WTC11 (cell line): ENCODE measurements around the gene STK39. TPM values are rescaled to one million over a fixed set of nuclear protein-coding genes. Genes with fewer than 3 reads are reported as not detected.

ENCODE experiments used
- ATAC-seq: fragments of 200-7000 bp; cut with Tn5 transposase; 2 replicates; pipeline ENCODE4 v1.10.0; 2021; ENCODE audit warnings: mild to moderate bottlenecking, moderate library complexity
- CTCF ChIA-PET: fragments of 300-600 bp; sonication (Branson Sonifier 250); formaldehyde crosslinking; loops from one replicate; lab custom pipeline; 2021; ENCODE audit warnings: antibody characterized with exemption; lab: Charles Lee
- POLR2A ChIA-PET: fragments of 350-600 bp; sonication (Branson Sonifier 250); formaldehyde crosslinking; loops from one replicate; lab custom pipeline; 2021; ENCODE audit warnings: antibody characterized with exemption; lab: Charles Lee
- DNase-seq: peaks from one replicate; pipeline ENCODE4 v3.0.0; 2021; ENCODE audit warnings: low spot score
- H3K27ac Mint-ChIP-seq: 2 replicates; pipeline ENCODE4 v1.8.0; 2021; ENCODE audit warnings: mixed read lengths
- H3K27me3 Mint-ChIP-seq: 2 replicates; pipeline ENCODE4 v1.8.0; 2021; ENCODE audit warnings: low read depth, mild to moderate bottlenecking, moderate library complexity, mixed read lengths
- H3K36me3 Mint-ChIP-seq: 2 replicates; pipeline ENCODE4 v1.8.0; 2021; ENCODE audit warnings: mixed read lengths
- H3K4me1 Mint-ChIP-seq: 2 replicates; pipeline ENCODE4 v1.8.0; 2022; ENCODE audit warnings: mixed read lengths
- H3K4me3 Mint-ChIP-seq: 2 replicates; pipeline ENCODE4 v1.8.0; 2021; ENCODE audit warnings: mild to moderate bottlenecking, moderate library complexity, mixed read lengths
- H3K9me3 Mint-ChIP-seq: 2 replicates; pipeline ENCODE4 v1.8.0; 2021; ENCODE audit warnings: mixed read lengths
- CREB1 ChIP-seq: sonication (generic); formaldehyde crosslinking; IDR thresholded peaks from 2 replicates; pipeline ENCODE4 v1.8.0; 2023; ENCODE audit warnings: mild to moderate bottlenecking, missing genetic modification reagents
- EMX1 ChIP-seq: fragments of 250-450 bp; sonication (Bioruptor Pico); IDR thresholded peaks from 2 replicates; pipeline ENCODE4 v1.8.0; 2021; ENCODE audit warnings: mild to moderate bottlenecking
- HMGA2 ChIP-seq: fragments of 250-450 bp; sonication (Bioruptor Pico); IDR thresholded peaks from 2 replicates; pipeline ENCODE4 v1.4.0; 2021; ENCODE audit warnings: mild to moderate bottlenecking, moderate library complexity
- IRF2 ChIP-seq: sonication (generic); formaldehyde crosslinking; IDR thresholded peaks from 2 replicates; pipeline ENCODE4 v1.8.0; 2022; ENCODE audit warnings: low read depth, missing genetic modification reagents, borderline replicate concordance
- KAT7 ChIP-seq: sonication (generic); formaldehyde crosslinking; IDR thresholded peaks from 2 replicates; pipeline ENCODE4 v1.8.1; 2023; ENCODE audit warnings: missing genetic modification reagents, mild to moderate bottlenecking, borderline replicate concordance
- MXD4 ChIP-seq: fragments of 250-450 bp; sonication (Bioruptor Pico); IDR thresholded peaks from 2 replicates; pipeline ENCODE4 v1.8.0; 2021; ENCODE audit warnings: mild to moderate bottlenecking, moderate library complexity, borderline replicate concordance
- NFYB ChIP-seq: sonication (generic); formaldehyde crosslinking; conservative IDR thresholded peaks from 2 replicates; pipeline ENCODE4 v1.8.0; 2022; ENCODE audit warnings: low read depth, missing genetic modification reagents
- NR3C1 ChIP-seq: sonication (generic); formaldehyde crosslinking; conservative IDR thresholded peaks from 2 replicates; pipeline ENCODE4 v1.8.1; 2023; ENCODE audit warnings: low read depth, mild to moderate bottlenecking, missing genetic modification reagents
- PRRX2 ChIP-seq: fragments of 250-450 bp; sonication (Bioruptor Pico); IDR thresholded peaks from 2 replicates; pipeline ENCODE4 v1.8.0; 2021; ENCODE audit warnings: mild to moderate bottlenecking
- SOX15 ChIP-seq: fragments of 250-450 bp; sonication (Bioruptor Pico); IDR thresholded peaks from 2 replicates; pipeline ENCODE4 v1.9.0; 2021; ENCODE audit warnings: mild to moderate bottlenecking
- TEAD4 ChIP-seq: sonication (generic); formaldehyde crosslinking; IDR thresholded peaks from 2 replicates; pipeline ENCODE4 v1.8.0; 2022; ENCODE audit warnings: mild to moderate bottlenecking, missing genetic modification reagents
- ZNF219 ChIP-seq: sonication (generic); formaldehyde crosslinking; IDR thresholded peaks from 2 replicates; pipeline ENCODE4 v1.8.0; 2023; ENCODE audit warnings: missing genetic modification reagents, mild to moderate bottlenecking, borderline replicate concordance
- ZNF317 ChIP-seq: sonication (generic); formaldehyde crosslinking; IDR thresholded peaks from 2 replicates; pipeline ENCODE4 v1.8.1; 2023; ENCODE audit warnings: low read depth, mild to moderate bottlenecking, moderate library complexity, missing genetic modification reagents, borderline replicate concordance
- total RNA-seq: library from RNA; stranded (reverse); gene quantifications from 3 replicates; pipeline ENCODE4 v1.2.3, GENCODE V29; 2021
- TF ChIP-seq, protein P1 (sequence below): sonication (generic); formaldehyde crosslinking; IDR thresholded peaks from 2 replicates; pipeline ENCODE4 v1.8.0; 2023; ENCODE audit warnings: mild to moderate bottlenecking, missing genetic modification reagents
- TF ChIP-seq, protein P2 (sequence below): sonication (generic); formaldehyde crosslinking; IDR thresholded peaks from 2 replicates; pipeline ENCODE4 v1.8.1; 2022; ENCODE audit warnings: missing genetic modification reagents, borderline replicate concordance
- TF ChIP-seq, protein P3 (sequence below): fragments of 250-450 bp; sonication (Bioruptor Pico); conservative IDR thresholded peaks from 2 replicates; pipeline ENCODE4 v1.9.0; 2021; ENCODE audit warnings: mild to moderate bottlenecking
- TF ChIP-seq, protein P4 (sequence below): fragments of 250-450 bp; sonication (Bioruptor Pico); IDR thresholded peaks from 2 replicates; pipeline ENCODE4 v1.8.0; 2021; ENCODE audit warnings: mild to moderate bottlenecking
- TF ChIP-seq, protein P5 (sequence below): sonication (generic); formaldehyde crosslinking; IDR thresholded peaks from 2 replicates; pipeline ENCODE4 v1.8.1; 2023; ENCODE audit warnings: mild to moderate bottlenecking, missing genetic modification reagents, moderate library complexity

Gene STK39
- total RNA-seq, 1 experiment from 2014 or later, result 20.5 TPM

DNA sequence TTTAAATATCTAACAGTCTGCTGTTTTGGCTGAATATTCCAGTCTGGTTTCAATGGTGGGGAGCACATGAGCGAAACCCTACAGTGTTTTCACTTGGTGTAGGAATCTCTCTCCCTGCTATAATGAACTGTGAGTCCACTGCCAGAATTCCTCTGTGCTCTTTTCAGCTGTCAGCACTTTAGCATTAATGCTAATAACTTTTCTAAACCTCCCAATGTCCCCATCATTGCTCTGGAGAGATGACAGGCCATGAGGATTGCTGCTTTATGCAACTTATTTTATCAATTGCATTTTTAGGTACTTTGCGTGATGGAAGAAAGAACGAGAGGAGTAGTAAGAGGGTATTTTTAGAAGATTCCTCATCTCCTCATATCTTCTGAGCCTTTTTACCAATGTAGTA, 25.3 kb downstream of the STK39 start:
- H3K27ac Mint-ChIP-seq, result no peak overlapping the region
- ChIA-PET POLR2A (no interaction called here), CTCF (no interaction called here)
- peaks cover 31% of the 10 kb centered on the region for H3K4me1 Mint-ChIP-seq
- TF ChIP-seq PRRX2 (CRISPR knock-in tag) (no peak), SOX15 (CRISPR knock-in tag) (no peak), CREB1 (CRISPR knock-in tag) (no peak), TEAD4 (CRISPR knock-in tag) (no peak), EMX1 (CRISPR knock-in tag) (no peak), HMGA2 (CRISPR knock-in tag) (no peak), ZNF317 (no peak), IRF2 (CRISPR knock-in tag) (no peak), MXD4 (CRISPR knock-in tag) (no peak), NFYB (CRISPR knock-in tag) (no peak), NR3C1 (CRISPR knock-in tag) (no peak), ZNF219 (no peak), KAT7 (CRISPR knock-in tag) (no peak)
- TF ChIP-seq, protein P1, sequence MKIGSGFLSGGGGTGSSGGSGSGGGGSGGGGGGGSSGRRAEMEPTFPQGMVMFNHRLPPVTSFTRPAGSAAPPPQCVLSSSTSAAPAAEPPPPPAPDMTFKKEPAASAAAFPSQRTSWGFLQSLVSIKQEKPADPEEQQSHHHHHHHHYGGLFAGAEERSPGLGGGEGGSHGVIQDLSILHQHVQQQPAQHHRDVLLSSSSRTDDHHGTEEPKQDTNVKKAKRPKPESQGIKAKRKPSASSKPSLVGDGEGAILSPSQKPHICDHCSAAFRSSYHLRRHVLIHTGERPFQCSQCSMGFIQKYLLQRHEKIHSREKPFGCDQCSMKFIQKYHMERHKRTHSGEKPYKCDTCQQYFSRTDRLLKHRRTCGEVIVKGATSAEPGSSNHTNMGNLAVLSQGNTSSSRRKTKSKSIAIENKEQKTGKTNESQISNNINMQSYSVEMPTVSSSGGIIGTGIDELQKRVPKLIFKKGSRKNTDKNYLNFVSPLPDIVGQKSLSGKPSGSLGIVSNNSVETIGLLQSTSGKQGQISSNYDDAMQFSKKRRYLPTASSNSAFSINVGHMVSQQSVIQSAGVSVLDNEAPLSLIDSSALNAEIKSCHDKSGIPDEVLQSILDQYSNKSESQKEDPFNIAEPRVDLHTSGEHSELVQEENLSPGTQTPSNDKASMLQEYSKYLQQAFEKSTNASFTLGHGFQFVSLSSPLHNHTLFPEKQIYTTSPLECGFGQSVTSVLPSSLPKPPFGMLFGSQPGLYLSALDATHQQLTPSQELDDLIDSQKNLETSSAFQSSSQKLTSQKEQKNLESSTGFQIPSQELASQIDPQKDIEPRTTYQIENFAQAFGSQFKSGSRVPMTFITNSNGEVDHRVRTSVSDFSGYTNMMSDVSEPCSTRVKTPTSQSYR, result no peak
- TF ChIP-seq, protein P2, sequence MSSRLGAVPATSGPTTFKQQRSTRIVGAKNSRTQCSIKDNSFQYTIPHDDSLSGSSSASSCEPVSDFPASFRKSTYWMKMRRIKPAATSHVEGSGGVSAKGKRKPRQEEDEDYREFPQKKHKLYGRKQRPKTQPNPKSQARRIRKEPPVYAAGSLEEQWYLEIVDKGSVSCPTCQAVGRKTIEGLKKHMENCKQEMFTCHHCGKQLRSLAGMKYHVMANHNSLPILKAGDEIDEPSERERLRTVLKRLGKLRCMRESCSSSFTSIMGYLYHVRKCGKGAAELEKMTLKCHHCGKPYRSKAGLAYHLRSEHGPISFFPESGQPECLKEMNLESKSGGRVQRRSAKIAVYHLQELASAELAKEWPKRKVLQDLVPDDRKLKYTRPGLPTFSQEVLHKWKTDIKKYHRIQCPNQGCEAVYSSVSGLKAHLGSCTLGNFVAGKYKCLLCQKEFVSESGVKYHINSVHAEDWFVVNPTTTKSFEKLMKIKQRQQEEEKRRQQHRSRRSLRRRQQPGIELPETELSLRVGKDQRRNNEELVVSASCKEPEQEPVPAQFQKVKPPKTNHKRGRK (CRISPR knock-in tag), result no peak
- TF ChIP-seq, protein P3, sequence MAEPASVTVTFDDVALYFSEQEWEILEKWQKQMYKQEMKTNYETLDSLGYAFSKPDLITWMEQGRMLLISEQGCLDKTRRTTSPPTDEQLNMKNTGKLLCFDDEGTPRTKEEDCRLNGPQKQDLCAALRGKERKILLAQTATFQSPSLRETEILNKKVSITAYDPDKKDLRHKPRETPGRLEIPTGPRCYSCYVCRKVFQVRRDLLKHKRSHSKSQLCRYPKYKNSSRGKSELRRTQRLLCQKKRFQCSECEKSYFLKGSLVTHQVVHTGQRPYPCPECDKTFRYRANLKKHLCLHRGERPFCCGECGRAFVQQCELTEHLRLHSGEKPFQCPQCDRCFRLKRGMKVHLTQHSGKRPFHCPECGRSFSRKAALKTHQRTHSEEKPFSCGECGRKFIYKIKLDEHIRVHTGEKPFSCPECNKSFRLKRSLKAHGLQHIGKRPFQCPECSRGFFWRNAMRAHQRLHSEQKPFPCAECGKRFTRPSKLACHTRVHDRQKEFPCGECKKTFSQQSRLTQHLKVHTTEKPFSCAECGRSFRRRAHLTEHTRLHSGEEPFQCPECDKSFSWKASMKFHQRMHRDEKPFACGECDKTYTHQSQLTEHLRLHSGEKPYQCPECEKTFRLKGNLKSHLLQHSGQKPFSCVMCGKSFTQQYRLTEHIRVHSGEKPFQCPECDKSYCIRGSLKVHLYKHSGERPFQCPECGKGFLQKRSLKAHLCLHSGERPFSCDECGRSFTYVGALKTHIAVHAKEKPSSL (CRISPR knock-in tag), result no peak
- TF ChIP-seq, protein P4, sequence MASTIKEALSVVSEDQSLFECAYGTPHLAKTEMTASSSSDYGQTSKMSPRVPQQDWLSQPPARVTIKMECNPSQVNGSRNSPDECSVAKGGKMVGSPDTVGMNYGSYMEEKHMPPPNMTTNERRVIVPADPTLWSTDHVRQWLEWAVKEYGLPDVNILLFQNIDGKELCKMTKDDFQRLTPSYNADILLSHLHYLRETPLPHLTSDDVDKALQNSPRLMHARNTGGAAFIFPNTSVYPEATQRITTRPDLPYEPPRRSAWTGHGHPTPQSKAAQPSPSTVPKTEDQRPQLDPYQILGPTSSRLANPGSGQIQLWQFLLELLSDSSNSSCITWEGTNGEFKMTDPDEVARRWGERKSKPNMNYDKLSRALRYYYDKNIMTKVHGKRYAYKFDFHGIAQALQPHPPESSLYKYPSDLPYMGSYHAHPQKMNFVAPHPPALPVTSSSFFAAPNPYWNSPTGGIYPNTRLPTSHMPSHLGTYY (CRISPR knock-in tag), result no peak
- TF ChIP-seq, protein P5, sequence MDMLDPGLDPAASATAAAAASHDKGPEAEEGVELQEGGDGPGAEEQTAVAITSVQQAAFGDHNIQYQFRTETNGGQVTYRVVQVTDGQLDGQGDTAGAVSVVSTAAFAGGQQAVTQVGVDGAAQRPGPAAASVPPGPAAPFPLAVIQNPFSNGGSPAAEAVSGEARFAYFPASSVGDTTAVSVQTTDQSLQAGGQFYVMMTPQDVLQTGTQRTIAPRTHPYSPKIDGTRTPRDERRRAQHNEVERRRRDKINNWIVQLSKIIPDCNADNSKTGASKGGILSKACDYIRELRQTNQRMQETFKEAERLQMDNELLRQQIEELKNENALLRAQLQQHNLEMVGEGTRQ (CRISPR knock-in tag), result no peak
- no peaks in the 10 kb centered on the region for H3K36me3 Mint-ChIP-seq
- ATAC-seq, result no peak
- H3K27me3 Mint-ChIP-seq, result no peaks in the 10 kb centered on the region
- no peak overlapping the region for H3K4me3 Mint-ChIP-seq
- DNase-seq, result no peak
- no peaks in the 10 kb centered on the region for H3K9me3 Mint-ChIP-seq
